Thymus (tissue), 11 donors: ENCODE data around the gene RAB4B. TPM values are rescaled to one million over a fixed set of nuclear protein-coding genes. Genes with fewer than 3 reads are reported as not detected.

Experiments
- DNase-seq, 9 donors: peaks; one replicate each; pipeline ENCODE4 v3.0.0-alpha.2; 2013; ENCODE audit warnings: low spot score in 9 of 9, low read depth in 6 of 9, missing footprints in 1 of 9
- H3K27ac ChIP-seq, 2 donors: one replicate each; pipeline ENCODE4 v1.5.1; 2013; ENCODE audit warnings: control low read depth in 1 of 2, low read depth in 1 of 2, low read length in 1 of 2, mild to moderate bottlenecking in 1 of 2, moderate library complexity in 1 of 2
- H3K27me3 ChIP-seq, 2 donors: one replicate each; pipeline ENCODE4 v1.5.1; 2013; ENCODE audit warnings: low read length in 1 of 2; ENCODE audit not compliant: control insufficient read depth in 2 of 2, insufficient read depth in 1 of 2
- H3K36me3 ChIP-seq, 2 donors: one replicate each; pipeline ENCODE4 v1.5.1; 2013; ENCODE audit warnings: low read length in 1 of 2, mild to moderate bottlenecking in 1 of 2, moderate library complexity in 1 of 2; ENCODE audit not compliant: control insufficient read depth in 2 of 2, insufficient read depth in 2 of 2
- H3K4me1 ChIP-seq, 2 donors: one replicate each; pipeline ENCODE4 v1.5.1; 2013; ENCODE audit warnings: low read length in 2 of 2; ENCODE audit not compliant: control insufficient read depth in 2 of 2, insufficient read depth in 2 of 2
- H3K4me3 ChIP-seq, 2 donors: one replicate each; pipeline ENCODE4 v1.5.1; 2013; ENCODE audit warnings: low read length in 2 of 2, control low read depth in 1 of 2, mild to moderate bottlenecking in 1 of 2
- H3K9me3 ChIP-seq, 2 donors: one replicate each; pipeline ENCODE4 v1.5.1; 2013; ENCODE audit warnings: low read length in 1 of 2, mild to moderate bottlenecking in 1 of 2; ENCODE audit not compliant: control insufficient read depth in 2 of 2, insufficient read depth in 1 of 2
- WGBS: extraction: QIAGEN DNeasy Blood & Tissue Kit; methylation state at CpG from one replicate; pipeline ENCODE4 v1.1.7; 2013; 5-methylcytosine and 5-hydroxymethylcytosine counted together
- polyA plus RNA-seq: library from polyadenylated mRNA; stranded (reverse); fragments of 200-250 nt; gene quantifications from one replicate; pipeline ENCODE4 v1.2.3, GENCODE V29; 2013
- total RNA-seq: library from RNA; stranded (reverse); fragments of 120-200 nt; gene quantifications from one replicate; pipeline ENCODE4 v1.2.4, GENCODE V29; 2013
- donor health status: healthy.

The RAB4B gene
- total and polyA plus RNA-seq, 2 donors, result 24.2 to 86.7 TPM

GRCh38 chr19:40774916-40775631 is 3.0 kb upstream of the RAB4B start, which contains the start of gene MIA:
TSS of gene MIA (plus strand) at chr19:40775521. CDS start at chr19:40775543, 22 bp downstream.
- H3K9me3 ChIP-seq, result peaks cover 0 to 4% of the 10 kb centered on the region in 2 donors
- 90% methylated on average over 9 of the region's 9 CpGs for WGBS
- no peak for DNase-seq
- no peak within 1 kb of the TSS for H3K4me3 ChIP-seq
- peaks cover 12 to 25% of the 10 kb centered on the region in 2 donors for H3K4me1 ChIP-seq
- H3K27me3 ChIP-seq, result no peaks in the 10 kb centered on the region
- peaks cover under 1 to 2% of the 10 kb centered on the region in 2 donors for H3K36me3 ChIP-seq
- H3K27ac ChIP-seq, result no peak within 1 kb of the TSS

DNA sequence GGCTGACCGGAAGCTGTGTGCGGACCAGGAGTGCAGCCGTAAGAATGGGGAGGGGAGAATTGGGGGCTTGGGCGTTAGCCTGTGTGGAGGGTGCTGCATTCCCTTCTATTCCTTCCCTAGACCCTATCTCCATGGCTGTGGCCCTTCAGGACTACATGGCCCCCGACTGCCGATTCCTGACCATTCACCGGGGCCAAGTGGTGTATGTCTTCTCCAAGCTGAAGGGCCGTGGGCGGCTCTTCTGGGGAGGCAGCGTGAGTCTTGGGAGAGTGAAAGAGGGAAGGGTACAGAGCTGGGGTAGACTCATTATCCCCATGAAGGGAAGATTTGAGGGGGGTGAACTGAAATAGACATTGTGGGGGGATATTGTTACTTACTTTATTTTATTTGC is 2.4 kb upstream of the RAB4B start:
- H3K4me1 ChIP-seq, result peaks cover 12 to 25% of the 10 kb centered on the region in 2 donors

DNA sequence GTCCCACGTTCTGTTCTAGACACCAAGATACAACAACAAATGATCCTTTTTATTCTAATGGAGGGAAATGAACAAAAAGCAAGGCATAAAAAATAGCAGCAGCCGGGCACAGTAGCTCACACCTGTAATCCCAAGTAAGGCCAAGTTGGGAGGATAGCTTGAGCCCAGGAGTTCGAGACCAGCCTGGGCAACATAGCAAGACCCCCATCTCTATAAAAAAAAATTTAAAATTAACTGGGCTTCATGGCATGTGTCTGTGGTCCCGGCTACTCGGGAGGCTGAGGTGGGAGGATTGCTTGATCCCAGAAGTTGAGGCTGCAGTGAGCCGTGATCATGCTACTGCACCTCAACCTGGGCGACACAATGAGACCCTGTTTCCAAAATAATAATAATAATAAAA is 1.7 kb upstream of the RAB4B start:
- 84% methylated on average over 7 of the region's 7 CpGs for WGBS
- peak overlapping the region in 1 of 2 donors; percentile 100 for H3K27ac ChIP-seq
- H3K27me3 ChIP-seq, result no peaks in the 10 kb centered on the region
- H3K4me3 ChIP-seq, result no peak overlapping the region
- H3K4me1 ChIP-seq, result peaks cover 12 to 25% of the 10 kb centered on the region in 2 donors
- H3K9me3 ChIP-seq, result peaks cover 0 to 4% of the 10 kb centered on the region in 2 donors
- no peak for DNase-seq
- peaks cover 4 to 6% of the 10 kb centered on the region in 2 donors for H3K36me3 ChIP-seq

More for the DNA sequence above, 2.4 kb upstream of the RAB4B start:
- Histone ChIP-seq H3K27me3 (no peaks in the 10 kb centered on the region), H3K4me3 (no peak overlapping the region), H3K27ac (no peak overlapping the region), H3K9me3 (peaks cover 0 to 4% of the 10 kb centered on the region in 2 donors), H3K36me3 (peaks cover 3 to 4% of the 10 kb centered on the region in 2 donors)
- 97% methylated on average over 10 of the region's 10 CpGs for WGBS
- no peak for DNase-seq

DNA sequence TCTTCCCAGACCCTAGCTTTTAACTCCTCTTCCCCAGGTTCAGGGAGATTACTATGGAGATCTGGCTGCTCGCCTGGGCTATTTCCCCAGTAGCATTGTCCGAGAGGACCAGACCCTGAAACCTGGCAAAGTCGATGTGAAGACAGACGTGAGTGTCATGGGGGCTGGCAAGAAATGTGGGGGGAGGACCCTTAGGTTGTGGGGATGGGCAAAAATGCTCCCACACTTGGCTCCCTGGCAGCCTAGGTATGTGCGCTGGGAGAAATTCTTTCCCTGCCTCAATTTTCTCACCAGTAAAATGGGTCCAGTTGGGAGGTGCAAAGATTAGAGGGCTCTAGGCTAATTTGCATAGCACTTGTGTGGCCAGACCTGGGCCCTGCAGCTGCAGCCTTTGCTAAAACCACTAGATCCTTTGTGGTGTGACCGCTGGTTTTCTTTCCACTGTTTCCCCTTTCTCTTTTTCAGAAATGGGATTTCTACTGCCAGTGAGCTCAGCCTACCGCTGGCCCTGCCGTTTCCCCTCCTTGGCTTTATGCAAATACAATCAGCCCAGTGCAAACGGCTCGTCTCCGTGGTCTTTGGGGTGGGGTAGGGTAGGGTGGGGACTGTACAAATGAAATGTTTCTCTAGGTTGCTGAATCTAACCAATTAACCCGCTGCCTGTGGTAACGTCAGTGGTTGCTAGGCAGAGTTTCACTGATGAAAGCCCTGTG is 959 bp upstream of the RAB4B start:
- peaks cover 12 to 25% of the 10 kb centered on the region in 2 donors for H3K4me1 ChIP-seq
- H3K27me3 ChIP-seq, result no peaks in the 10 kb centered on the region
- H3K4me3 ChIP-seq, result peak overlapping the region; percentile 64 to 97
- peak overlapping the region; percentile 99 to 100 for H3K27ac ChIP-seq
- peak; percentile 85 to 98 (median 96) for DNase-seq
- peaks cover 4 to 9% of the 10 kb centered on the region in 2 donors for H3K36me3 ChIP-seq
- H3K9me3 ChIP-seq, result no peaks in the 10 kb centered on the region
- 10% methylated on average over 13 of the region's 13 CpGs for WGBS

DNA sequence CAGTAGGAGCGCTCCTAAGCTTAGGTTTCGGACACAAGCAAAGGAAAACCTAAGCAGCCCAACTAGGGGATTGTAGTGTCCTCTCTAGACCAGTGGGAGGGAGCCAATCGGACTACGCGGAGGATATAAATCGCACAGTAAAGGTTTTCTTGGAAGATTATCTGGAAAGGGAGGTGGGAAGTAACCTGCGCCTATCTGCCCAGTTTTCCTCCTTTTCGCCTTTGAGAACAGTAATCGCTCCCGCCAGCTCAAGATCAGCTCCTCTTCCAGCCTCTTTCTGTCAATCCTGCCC is 456 bp upstream of the RAB4B start:
- Histone ChIP-seq H3K36me3 (peaks cover 4 to 13% of the 10 kb centered on the region in 2 donors), H3K9me3 (no peaks in the 10 kb centered on the region), H3K27ac (peak overlapping the region; percentile 99 to 100), H3K27me3 (no peaks in the 10 kb centered on the region), H3K4me3 (peak overlapping the region; percentile 64 to 97), H3K4me1 (peaks cover 12 to 25% of the 10 kb centered on the region in 2 donors)
- DNase-seq, result no peak
- under 1% methylated on average over 10 of the region's 10 CpGs for WGBS

DNA sequence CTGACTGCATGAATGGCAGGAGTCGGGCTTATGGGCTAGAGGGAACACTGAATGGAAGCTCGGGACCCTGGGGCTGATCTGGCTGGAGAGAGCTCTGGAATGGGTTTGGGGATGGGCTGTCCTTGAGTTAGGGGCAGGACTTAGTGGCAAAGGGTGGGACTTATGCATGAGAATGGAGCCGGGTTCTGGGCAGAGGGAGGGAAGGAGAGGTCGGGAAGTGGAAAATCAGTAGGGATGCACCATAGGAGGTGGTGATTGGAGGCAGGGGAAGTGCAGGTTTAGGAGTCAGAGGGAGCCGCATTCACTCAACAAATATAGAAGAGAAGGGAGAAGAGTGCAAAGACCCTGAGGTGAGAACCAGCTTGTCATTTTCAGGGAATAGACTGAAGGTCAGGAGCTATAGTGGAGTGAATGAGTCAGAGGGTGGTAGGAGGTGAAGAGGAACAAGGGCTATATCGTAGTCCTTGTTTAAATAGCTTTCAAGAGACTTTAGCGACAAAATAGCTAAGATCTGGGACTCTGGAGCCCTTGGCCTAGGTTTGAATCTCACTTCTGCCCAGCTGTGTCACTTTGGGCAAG is 748 bp downstream of the RAB4B start:
- peaks cover 12 to 25% of the 10 kb centered on the region in 2 donors for H3K4me1 ChIP-seq
- peak overlapping the region; percentile 99 to 100 for H3K27ac ChIP-seq

DNA sequence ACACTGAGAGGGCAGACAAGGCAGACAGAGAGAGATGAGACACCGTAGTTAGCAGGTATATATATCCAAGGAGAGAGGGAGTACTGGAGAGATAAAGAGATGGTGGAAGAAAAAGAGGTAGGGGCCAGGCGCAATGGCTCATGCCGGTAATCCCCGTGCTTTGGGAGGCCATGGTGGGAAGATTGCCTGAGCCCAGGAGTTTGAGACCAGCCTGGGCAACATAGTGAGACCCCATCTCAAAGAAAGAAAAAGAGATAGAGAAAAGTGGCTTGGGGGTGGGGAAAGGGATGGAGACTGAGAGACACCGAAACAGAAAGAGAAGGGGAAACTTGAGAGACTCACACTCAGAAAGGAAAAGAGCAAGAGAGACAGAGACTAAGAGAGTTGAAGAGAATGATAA is 2.5 kb downstream of the RAB4B start:
- 97% methylated on average over 5 of the region's 5 CpGs for WGBS
- H3K9me3 ChIP-seq, result no peaks in the 10 kb centered on the region
- peaks cover 9 to 21% of the 10 kb centered on the region in 2 donors for H3K36me3 ChIP-seq
- H3K27ac ChIP-seq, result no peak overlapping the region
- H3K4me1 ChIP-seq, result peaks cover 12 to 25% of the 10 kb centered on the region in 2 donors
- no peak overlapping the region for H3K4me3 ChIP-seq
- no peak for DNase-seq
- no peaks in the 10 kb centered on the region for H3K27me3 ChIP-seq

More for the DNA sequence above, 748 bp downstream of the RAB4B start:
- Histone ChIP-seq H3K4me3 (peak overlapping the region; percentile 64 to 97), H3K27me3 (no peaks in the 10 kb centered on the region), H3K9me3 (no peaks in the 10 kb centered on the region), H3K36me3 (peaks cover 5 to 13% of the 10 kb centered on the region in 2 donors)
- no peak for DNase-seq
- 22% methylated on average over 7 of the region's 7 CpGs for WGBS

DNA sequence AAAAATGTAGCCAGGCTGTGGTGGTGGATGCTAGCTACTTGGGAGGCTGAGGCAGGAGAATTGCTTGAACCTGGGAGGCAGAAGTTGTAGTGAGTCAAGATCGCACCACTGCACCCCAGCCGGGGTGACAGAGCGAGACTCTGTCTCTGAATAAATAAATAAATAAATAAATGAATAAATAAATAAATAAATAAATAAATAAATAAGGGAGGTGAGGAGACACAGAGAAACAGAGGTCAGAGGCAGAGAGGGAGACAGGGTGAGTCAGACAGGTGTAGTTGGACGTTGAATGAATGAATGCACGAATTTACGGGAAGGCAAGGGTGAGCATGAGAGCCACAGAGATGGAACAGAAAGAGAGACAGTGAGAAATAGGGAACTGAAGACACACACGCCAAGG is 3.1 kb downstream of the RAB4B start:
- WGBS, result 98% methylated on average over 7 of the region's 7 CpGs
- Histone ChIP-seq H3K9me3 (no peaks in the 10 kb centered on the region), H3K4me3 (no peak overlapping the region), H3K27me3 (no peaks in the 10 kb centered on the region), H3K27ac (no peak overlapping the region), H3K4me1 (peaks cover 12 to 25% of the 10 kb centered on the region in 2 donors), H3K36me3 (peaks cover 10 to 25% of the 10 kb centered on the region in 2 donors)
- DNase-seq, result no peak

- Histone ChIP-seq H3K4me1 (peaks cover 5 to 7% of the 10 kb centered on the region in 2 donors), H3K27me3 (no peaks in the 10 kb centered on the region), H3K9me3 (no peaks in the 10 kb centered on the region), H3K4me3 (no peak overlapping the region), H3K36me3 (peaks cover 21 to 38% of the 10 kb centered on the region in 2 donors), H3K27ac (no peak overlapping the region)
- DNase-seq, result no peak
- 99% methylated on average over 14 of the region's 14 CpGs for WGBS
Observed at GRCh38 chr19:40783711-40784110, 5.7 kb downstream of the RAB4B start.
